DOHH2 (cell line): ENCODE data around the gene MFN1.

Experiments used
- H3F3A ChIP-seq: fragments of 200-600 bp; sonication (generic), shearing (Covaris generic); 2 replicates; pipeline ENCODE4 v1.6.0; 2016; ENCODE audit warnings: antibody characterized with exemption, mild to moderate bottlenecking; ENCODE audit not compliant: control insufficient read depth, insufficient read depth
- H3K27ac ChIP-seq: fragments of 200-600 bp; sonication (generic); 2 replicates; pipeline ENCODE4 v1.5.1; 2014; ENCODE audit warnings: low read depth, mild to moderate bottlenecking, low read length, moderate library complexity
- H3K27me3 ChIP-seq: fragments of 200-600 bp; sonication (generic); 2 replicates; pipeline ENCODE4 v1.6.1; 2014; ENCODE audit warnings: mild to moderate bottlenecking, low read length, mixed read lengths; ENCODE audit not compliant: control insufficient read depth
- H3K36me3 ChIP-seq: fragments of 200-600 bp; sonication (generic); 2 replicates; pipeline ENCODE4 v1.6.1; 2014; ENCODE audit warnings: mild to moderate bottlenecking, low read length, moderate library complexity, mixed read lengths; ENCODE audit not compliant: control insufficient read depth
- H3K4me1 ChIP-seq: fragments of 200-600 bp; sonication (generic); 2 replicates; pipeline ENCODE4 v1.6.1; 2014; ENCODE audit warnings: mild to moderate bottlenecking, low read length, mixed read lengths; ENCODE audit not compliant: control insufficient read depth
- H3K4me2 ChIP-seq: fragments of 200-600 bp; sonication (generic); 2 replicates; pipeline ENCODE4 v1.6.0; 2014; ENCODE audit warnings: mild to moderate bottlenecking, low read length, moderate library complexity
- H3K4me3 ChIP-seq: fragments of 200-600 bp; sonication (generic); 2 replicates; pipeline ENCODE4 v1.5.1; 2014; ENCODE audit warnings: mild to moderate bottlenecking, low read length, mixed read lengths
- H3K79me2 ChIP-seq: fragments of 200-600 bp; sonication (generic); 2 replicates; pipeline ENCODE4 v1.6.1; 2014; ENCODE audit warnings: mild to moderate bottlenecking, low read length, mixed read lengths; ENCODE audit not compliant: control insufficient read depth
- H3K9me2 ChIP-seq: fragments of 200-600 bp; sonication (generic); replicated peaks from 2 replicates; pipeline ENCODE4 v1.6.1; 2014; ENCODE audit warnings: mild to moderate bottlenecking, low read length, mixed read lengths; ENCODE audit not compliant: control insufficient read depth
- H3K9me3 ChIP-seq: fragments of 200-600 bp; sonication (generic); 2 replicates; pipeline ENCODE4 v1.6.1; 2014; ENCODE audit warnings: antibody characterized with exemption, low read length, mixed read lengths; ENCODE audit not compliant: control insufficient read depth, insufficient read depth
- H4K20me1 ChIP-seq: fragments of 200-600 bp; sonication (generic); 2 replicates; pipeline ENCODE4 v1.6.0; 2014; ENCODE audit warnings: low read depth, mild to moderate bottlenecking, antibody characterized with exemption, low read length, moderate library complexity; ENCODE audit not compliant: control insufficient read depth, insufficient read depth
- CTCF ChIP-seq: fragments of 200-600 bp; sonication (generic); IDR thresholded peaks from one replicate; pipeline ENCODE4 v1.5.1; 2014; ENCODE audit warnings: antibody characterized with exemption, mild to moderate bottlenecking, low read depth, low read length; ENCODE audit not compliant: poor library complexity, severe bottlenecking
- EZH2phosphoT487 ChIP-seq: fragments of 200-600 bp; sonication (generic); IDR thresholded peaks from 2 replicates; pipeline ENCODE4 v1.6.1; 2017; ENCODE audit warnings: borderline replicate concordance, mild to moderate bottlenecking, antibody characterized with exemption, low read length, moderate library complexity, mixed read lengths

The MFN1 gene

GRCh38 chr3:179376474-179376873 is 29.0 kb downstream of the MFN1 start:
- H3K36me3 ChIP-seq = peaks cover 60% of the 10 kb centered on the region
- no peak overlapping the region for H3K4me2 ChIP-seq
- TF ChIP-seq CTCF (no peak), EZH2phosphoT487 (no peak)
- no peaks in the 10 kb centered on the region for H3K4me1 ChIP-seq
- no peak overlapping the region for H3K27ac ChIP-seq
- H4K20me1 ChIP-seq = no peaks in the 10 kb centered on the region
- no peaks in the 10 kb centered on the region for H3K9me3 ChIP-seq
- H3K9me2 ChIP-seq = no peaks in the 10 kb centered on the region
- H3K27me3 ChIP-seq = no peaks in the 10 kb centered on the region
- no peak overlapping the region for H3K4me3 ChIP-seq
- H3F3A ChIP-seq = 0 out of 2 replicates have a peak, but pooled peaks cover 6% of the 10 kb centered on the region
- H3K79me2 ChIP-seq = no peaks in the 10 kb centered on the region

DNA sequence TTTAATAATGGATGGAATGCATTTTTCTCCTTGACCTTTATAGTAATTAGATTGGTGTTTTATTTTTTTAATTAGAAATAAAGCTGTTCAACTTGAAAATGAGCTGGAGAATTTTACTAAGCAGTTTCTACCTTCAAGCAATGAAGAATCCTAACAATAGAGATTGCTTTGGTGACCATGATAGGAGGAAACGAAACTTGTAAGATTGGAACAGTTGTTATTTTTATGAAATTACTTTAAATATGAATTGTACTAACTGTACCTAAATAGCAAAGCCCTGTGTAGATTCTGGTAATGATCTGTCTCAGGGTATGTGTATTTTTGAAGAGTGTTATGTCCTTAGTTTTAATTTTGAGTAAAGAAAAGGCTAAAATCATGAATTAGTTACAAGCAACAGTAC is 44.4 kb downstream of the MFN1 start:
- TF ChIP-seq EZH2phosphoT487 (no peak), CTCF (no peak)
- no peaks in the 10 kb centered on the region for H3F3A ChIP-seq
- no peaks in the 10 kb centered on the region for H3K27me3 ChIP-seq
- H4K20me1 ChIP-seq = no peaks in the 10 kb centered on the region
- no peaks in the 10 kb centered on the region for H3K9me3 ChIP-seq
- no peaks in the 10 kb centered on the region for H3K9me2 ChIP-seq
- peak overlapping the region; percentile 8 for H3K4me3 ChIP-seq
- peaks cover 50% of the 10 kb centered on the region for H3K36me3 ChIP-seq
- peaks cover 25% of the 10 kb centered on the region for H3K4me1 ChIP-seq
- H3K79me2 ChIP-seq = no peaks in the 10 kb centered on the region
- H3K27ac ChIP-seq = no peak overlapping the region
- H3K4me2 ChIP-seq = peak overlapping the region; percentile 43

- H3K36me3 ChIP-seq = peaks cover 40% of the 10 kb centered on the region
- no peaks in the 10 kb centered on the region for H3K27me3 ChIP-seq
- H3K27ac ChIP-seq = no peak overlapping the region
- TF ChIP-seq CTCF (no peak), EZH2phosphoT487 (no peak)
- no peaks in the 10 kb centered on the region for H3K9me2 ChIP-seq
- no peaks in the 10 kb centered on the region for H3K9me3 ChIP-seq
- H3K4me3 ChIP-seq = no peak overlapping the region
- H3K4me2 ChIP-seq = no peak overlapping the region
- H3F3A ChIP-seq = no peaks in the 10 kb centered on the region
- H3K79me2 ChIP-seq = no peaks in the 10 kb centered on the region
- H3K4me1 ChIP-seq = 0 out of 2 replicates have a peak, but pooled peaks cover 3% of the 10 kb centered on the region
- H4K20me1 ChIP-seq = no peaks in the 10 kb centered on the region
Measured at GRCh38 chr3:179398574-179399231, 51.2 kb downstream of the MFN1 start.
